Peyer's patch (tissue), 4 donors: Measurements from ENCODE around the gene BST2. TPM values are rescaled to one million over a fixed set of nuclear protein-coding genes. Genes with fewer than 3 reads are reported as not detected.

Experiments
- DNase-seq, 3 donors: peaks; one replicate each; pipeline ENCODE4 v3.0.0-alpha.2; 2017 to 2019
- H3K27ac ChIP-seq, 4 donors: fragments of 200-600 bp; sonication (generic); one replicate each; pipeline ENCODE4 v1.5.1; 2016 to 2019
- H3K27me3 ChIP-seq, 2 donors: fragments of 200-600 bp; sonication (generic); one replicate each; pipeline ENCODE4 v1.5.1; 2019
- H3K36me3 ChIP-seq, 3 donors: fragments of 200-600 bp; sonication (generic); one replicate each; pipeline ENCODE4 v1.5.1; 2016 to 2019
- H3K4me1 ChIP-seq, 4 donors: fragments of 200-600 bp; sonication (generic); one replicate each; pipeline ENCODE4 v1.5.1; 2016 to 2019
- H3K4me3 ChIP-seq, 4 donors: fragments of 200-600 bp; sonication (generic); 1 replicate in 3 of 4; 2 replicates in 1 of 4; pipeline ENCODE4 v1.5.1; 2016 to 2019; ENCODE audit warnings: mild to moderate bottlenecking in 1 of 4
- H3K9me3 ChIP-seq, 4 donors: fragments of 200-600 bp; sonication (generic); one replicate each; pipeline ENCODE4 v1.5.1; 2016 to 2019; ENCODE audit warnings: mild to moderate bottlenecking in 1 of 4
- CTCF ChIP-seq, 6 experiments: fragments of 450-650 bp in 4 of 6; fragments of 200-600 bp in 2 of 6; sonication (generic) in 1 of 6; IDR thresholded peaks; one replicate each; pipeline ENCODE4 v1.5.1; 2017 to 2019; ENCODE audit warnings: antibody characterized with exemption in 6 of 6, mild to moderate bottlenecking in 3 of 6, moderate library complexity in 1 of 6
- POLR2A ChIP-seq, 2 donors: fragments of 450-650 bp; IDR thresholded peaks; one replicate each; pipeline ENCODE4 v1.5.1; 2017; ENCODE audit warnings: antibody characterized with exemption in 2 of 2, mild to moderate bottlenecking in 2 of 2, moderate library complexity in 2 of 2
- total RNA-seq, 4 donors: library from RNA; depleted of rRNA; stranded (reverse); fragments of >200 nt; gene quantifications; one replicate each; pipeline ENCODE4 v1.1.0, GENCODE V29; 2016

Gene BST2
- total RNA-seq, 4 donors from 2014 or later: 9.6 to 101 (median 23.9) TPM

- Histone ChIP-seq H3K9me3 (no peaks in the 10 kb centered on the region), H3K27me3 (no peaks in the 10 kb centered on the region), H3K27ac (no peak overlapping the region), H3K4me3 (no peak overlapping the region), H3K36me3 (no peaks in the 10 kb centered on the region), H3K4me1 (no peaks in the 10 kb centered on the region)
- TF ChIP-seq POLR2A (IDR thresholded peaks at IDR 0.05) (no peak), CTCF (IDR thresholded peaks at IDR 0.05) (no peak)
- DNase-seq: no peak
These were observed 30.9 kb upstream of the BST2 start for GRCh38 chr19:17436094-17436873.

DNA sequence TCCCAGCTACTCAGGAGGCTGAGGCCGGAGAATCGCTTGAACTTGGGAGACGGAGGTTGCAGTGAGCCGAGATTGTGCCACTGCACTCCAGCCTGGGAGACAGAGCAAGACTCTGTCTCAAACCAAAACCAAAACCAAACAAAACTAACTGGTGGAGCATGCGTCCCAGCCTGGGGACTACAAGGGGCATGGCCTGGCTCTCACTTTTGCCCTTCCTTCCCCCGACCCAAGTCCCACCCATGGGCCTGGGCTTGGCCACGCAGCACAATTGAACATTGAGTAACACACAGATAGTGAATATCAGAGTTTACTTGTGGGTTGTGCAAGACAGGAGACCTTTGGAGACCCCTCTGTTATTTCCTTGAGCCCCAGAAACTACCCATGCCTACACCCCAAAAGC, 29.8 kb upstream of the BST2 start:
- no peaks in the 10 kb centered on the region for H3K36me3 ChIP-seq
- DNase-seq: no peak
- no peak overlapping the region for H3K4me3 ChIP-seq
- no peaks in the 10 kb centered on the region for H3K4me1 ChIP-seq
- no peak for TF ChIP-seq CTCF (IDR thresholded peaks at IDR 0.05)
- TF ChIP-seq POLR2A (IDR thresholded peaks at IDR 0.05): no peak
- no peaks in the 10 kb centered on the region for H3K27me3 ChIP-seq
- H3K9me3 ChIP-seq: no peaks in the 10 kb centered on the region
- no peak overlapping the region for H3K27ac ChIP-seq

GRCh38 chr19:17431417-17431816, 26.0 kb upstream of the BST2 start:
- TF ChIP-seq POLR2A (IDR thresholded peaks at IDR 0.05) (no peak), CTCF (IDR thresholded peaks at IDR 0.05) (no peak)
- H3K4me1 ChIP-seq: no peaks in the 10 kb centered on the region
- H3K27ac ChIP-seq: no peak overlapping the region
- no peaks in the 10 kb centered on the region for H3K27me3 ChIP-seq
- H3K9me3 ChIP-seq: no peaks in the 10 kb centered on the region
- H3K4me3 ChIP-seq: no peak overlapping the region
- no peak for DNase-seq
- H3K36me3 ChIP-seq: no peaks in the 10 kb centered on the region

- no peak for DNase-seq
- no peak for TF ChIP-seq POLR2A (IDR thresholded peaks at IDR 0.05)
- Histone ChIP-seq H3K9me3 (no peaks in the 10 kb centered on the region), H3K4me3 (no peak overlapping the region), H3K27ac (no peak overlapping the region), H3K4me1 (no peaks in the 10 kb centered on the region), H3K27me3 (no peaks in the 10 kb centered on the region), H3K36me3 (no peaks in the 10 kb centered on the region)
These were observed 24.2 kb upstream of the BST2 start for GRCh38 chr19:17429641-17430113.

GRCh38 chr19:17424743-17425365, 19.4 kb upstream of the BST2 start:
- peak in 1 of 3 donors; percentile 53 for DNase-seq
- no peak overlapping the region for H3K27ac ChIP-seq
- TF ChIP-seq CTCF (IDR thresholded peaks at IDR 0.05) (peak in 3 of 6 experiments; percentile 13 to 35 (median 21)), POLR2A (IDR thresholded peaks at IDR 0.05) (no peak)

More at GRCh38 chr19:17424743-17425365, 19.4 kb upstream of the BST2 start:
- H3K9me3 ChIP-seq: no peaks in the 10 kb centered on the region
- H3K4me1 ChIP-seq: peaks cover 0 to 7% (median 0%) of the 10 kb centered on the region in 4 donors
- no peaks in the 10 kb centered on the region for H3K27me3 ChIP-seq
- no peak overlapping the region for H3K4me3 ChIP-seq
- peaks cover 0 to 7% (median 0%) of the 10 kb centered on the region in 3 donors for H3K36me3 ChIP-seq
